ENCODE results near the gene NEDD4L. TPM values are rescaled to one million over a fixed set of nuclear protein-coding genes. Genes with fewer than 3 reads are reported as not detected.

NEDD4L gene
- polyA plus RNA-seq, 6 donors from 2014 or later: 3.2 to 5.8 (median 3.5) TPM

DNA sequence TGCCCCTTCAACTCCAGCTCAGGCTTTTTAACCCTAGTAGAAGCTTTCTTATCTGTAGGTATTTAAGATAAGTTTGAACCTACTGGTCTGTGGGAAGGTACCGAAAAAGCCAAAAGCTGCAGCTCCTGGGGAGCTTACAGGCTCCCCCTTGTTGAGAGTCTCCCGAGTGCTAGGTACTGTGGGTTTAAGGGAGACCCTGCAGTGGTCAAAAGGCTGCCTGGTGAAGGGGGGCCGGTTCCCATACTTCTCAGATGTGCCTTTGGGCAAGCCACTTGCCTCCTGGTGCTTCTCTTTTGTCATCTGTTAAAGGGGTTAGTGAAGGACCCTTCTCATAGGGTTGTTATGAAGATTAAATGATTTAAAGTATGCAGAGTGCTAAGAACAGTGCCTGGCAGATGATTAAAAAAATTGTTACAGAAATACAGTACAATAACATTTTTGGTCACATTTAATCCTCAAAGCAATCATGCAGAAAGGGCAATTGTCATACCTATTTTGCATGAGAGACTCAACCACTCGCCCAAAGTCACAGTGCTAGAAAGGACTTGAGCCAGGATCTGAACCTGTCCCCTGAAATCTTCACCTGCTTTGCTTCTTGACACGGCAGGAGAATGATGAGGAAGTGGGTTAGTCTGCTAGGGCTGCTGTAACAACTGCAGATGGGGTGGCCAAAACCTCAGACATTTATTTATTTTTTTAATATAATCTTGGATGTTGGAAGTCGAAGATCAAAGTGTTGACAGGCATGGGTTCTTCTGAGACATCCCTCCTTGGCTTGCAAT is 62.5 kb downstream of the NEDD4L start:
- Mint-ChIP-seq H3K4me1 (peaks cover 0 to 7% (median 7%) of the 10 kb centered on the region in 3 donors), H3K9me3 (no peaks in the 10 kb centered on the region), H3K36me3 (no peaks in the 10 kb centered on the region), H3K27ac (peak overlapping the region in 1 of 6 donors; percentile 3), H3K27me3 (peaks cover 0 to 8% (median 8%) of the 10 kb centered on the region in 3 donors), H3K4me3 (no peak overlapping the region)
- no peak for DNase-seq
- no peak for ATAC-seq (ENCODE audit: low read depth in 2 of 2)

- Mint-ChIP-seq H3K4me3 (no peak overlapping the region), H3K27me3 (peaks cover 0 to 8% (median 0%) of the 10 kb centered on the region in 3 donors), H3K4me1 (peaks cover 8 to 11% (median 11%) of the 10 kb centered on the region in 3 donors), H3K9me3 (no peaks in the 10 kb centered on the region), H3K36me3 (no peaks in the 10 kb centered on the region), H3K27ac (no peak overlapping the region)
- DNase-seq: no peak
- ATAC-seq (ENCODE audit: low read depth in 2 of 2): no peak
Observed at GRCh38 chr18:58109256-58109655, 65.2 kb downstream of the NEDD4L start.

DNA sequence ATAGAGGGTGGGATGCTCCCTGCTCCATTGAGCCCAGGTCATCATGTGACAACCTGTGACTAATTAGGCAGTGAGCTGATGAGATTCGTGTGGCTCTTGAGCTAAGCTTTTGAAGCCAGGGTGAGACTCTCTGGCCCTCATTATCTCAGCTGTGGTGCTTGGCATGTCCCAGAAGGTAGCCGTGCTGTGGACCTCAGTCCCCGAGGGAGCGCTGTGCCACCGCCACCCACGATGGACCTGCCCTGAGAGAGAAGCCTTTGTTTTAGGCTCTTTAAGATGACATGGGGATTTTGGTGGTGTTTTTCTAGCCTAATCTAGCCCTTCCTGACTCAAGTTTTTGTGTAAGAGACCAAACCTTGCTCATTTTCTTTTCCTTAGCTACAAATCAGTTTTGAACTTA is 66.4 kb downstream of the NEDD4L start:
- DNase-seq (no peak), ATAC-seq (ENCODE audit: low read depth in 2 of 2) (no peak)
- H3K27ac Mint-ChIP-seq: peak overlapping the region in 1 of 6 donors; percentile 25
- peaks cover 8 to 11% (median 11%) of the 10 kb centered on the region in 3 donors for H3K4me1 Mint-ChIP-seq
- no peaks in the 10 kb centered on the region for H3K9me3 Mint-ChIP-seq
- no peak overlapping the region for H3K4me3 Mint-ChIP-seq
- peaks cover 0 to 9% (median 0%) of the 10 kb centered on the region in 3 donors for H3K27me3 Mint-ChIP-seq
- H3K36me3 Mint-ChIP-seq: no peaks in the 10 kb centered on the region

GRCh38 chr18:58112174-58112573 is 68.1 kb downstream of the NEDD4L start:
- ATAC-seq (ENCODE audit: low read depth in 2 of 2) (no peak), DNase-seq (no peak)
- Mint-ChIP-seq H3K9me3 (no peaks in the 10 kb centered on the region), H3K27me3 (peaks cover 0 to 9% (median 0%) of the 10 kb centered on the region in 3 donors), H3K36me3 (no peaks in the 10 kb centered on the region), H3K4me3 (no peak overlapping the region), H3K4me1 (peaks cover 8 to 11% (median 11%) of the 10 kb centered on the region in 3 donors), H3K27ac (no peak overlapping the region)

- Mint-ChIP-seq H3K4me3 (no peak overlapping the region), H3K27ac (peak overlapping the region in 2 of 6 donors; percentile 50 to 70), H3K36me3 (no peaks in the 10 kb centered on the region), H3K4me1 (peaks cover 8 to 11% (median 11%) of the 10 kb centered on the region in 3 donors), H3K9me3 (no peaks in the 10 kb centered on the region), H3K27me3 (peaks cover 0 to 9% (median 0%) of the 10 kb centered on the region in 3 donors)
- ATAC-seq (ENCODE audit: low read depth in 2 of 2) (no peak), DNase-seq (no peak)
Observed at GRCh38 chr18:58113337-58113736, 69.3 kb downstream of the NEDD4L start.

- no peak overlapping the region for H3K27ac Mint-ChIP-seq
- peaks cover 0 to 9% (median 0%) of the 10 kb centered on the region in 3 donors for H3K27me3 Mint-ChIP-seq
- no peak for ATAC-seq (ENCODE audit: low read depth in 2 of 2)
- H3K36me3 Mint-ChIP-seq: no peaks in the 10 kb centered on the region
- H3K9me3 Mint-ChIP-seq: no peaks in the 10 kb centered on the region
- H3K4me1 Mint-ChIP-seq: peaks cover 8 to 11% (median 8%) of the 10 kb centered on the region in 3 donors
- DNase-seq: no peak
- H3K4me3 Mint-ChIP-seq: no peak overlapping the region
Observed at GRCh38 chr18:58114766-58115165, 70.7 kb downstream of the NEDD4L start.

DNA sequence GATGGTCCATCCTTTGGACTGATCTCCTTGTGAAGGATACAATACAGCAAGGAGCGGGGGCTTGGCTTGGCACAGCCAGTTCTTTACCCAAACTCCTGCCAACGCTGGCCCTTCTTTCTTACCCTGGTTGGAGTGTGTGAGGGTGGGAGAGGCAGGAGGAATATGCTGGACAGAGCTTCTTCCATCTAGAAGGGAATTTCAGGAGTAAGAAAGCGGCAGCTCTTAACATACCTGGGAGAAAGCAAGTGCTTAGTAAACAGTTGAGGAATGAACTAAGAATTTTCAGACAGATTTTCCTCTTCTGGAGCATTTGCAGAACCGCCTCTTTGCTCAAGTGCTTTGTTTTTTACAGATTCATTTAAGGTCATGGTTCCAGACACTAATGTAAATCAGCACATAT is 72.8 kb downstream of the NEDD4L start:
- H3K9me3 Mint-ChIP-seq: no peaks in the 10 kb centered on the region
- no peak overlapping the region for H3K4me3 Mint-ChIP-seq
- peaks cover 0 to 9% (median 0%) of the 10 kb centered on the region in 3 donors for H3K27me3 Mint-ChIP-seq
- H3K4me1 Mint-ChIP-seq: peaks cover 8 to 11% (median 8%) of the 10 kb centered on the region in 3 donors
- no peak overlapping the region for H3K27ac Mint-ChIP-seq
- DNase-seq: no peak
- no peaks in the 10 kb centered on the region for H3K36me3 Mint-ChIP-seq
- no peak for ATAC-seq (ENCODE audit: low read depth in 2 of 2)

- no peak for DNase-seq
- Mint-ChIP-seq H3K9me3 (no peaks in the 10 kb centered on the region), H3K27me3 (peaks cover 0 to 9% (median 0%) of the 10 kb centered on the region in 3 donors), H3K4me3 (no peak overlapping the region), H3K36me3 (no peaks in the 10 kb centered on the region), H3K27ac (peak overlapping the region in 2 of 6 donors; percentile 60 to 69), H3K4me1 (peaks cover 8 to 10% (median 8%) of the 10 kb centered on the region in 3 donors)
- ATAC-seq (ENCODE audit: low read depth in 2 of 2): no peak
Observed at GRCh38 chr18:58117786-58118403, 73.9 kb downstream of the NEDD4L start.

DNA sequence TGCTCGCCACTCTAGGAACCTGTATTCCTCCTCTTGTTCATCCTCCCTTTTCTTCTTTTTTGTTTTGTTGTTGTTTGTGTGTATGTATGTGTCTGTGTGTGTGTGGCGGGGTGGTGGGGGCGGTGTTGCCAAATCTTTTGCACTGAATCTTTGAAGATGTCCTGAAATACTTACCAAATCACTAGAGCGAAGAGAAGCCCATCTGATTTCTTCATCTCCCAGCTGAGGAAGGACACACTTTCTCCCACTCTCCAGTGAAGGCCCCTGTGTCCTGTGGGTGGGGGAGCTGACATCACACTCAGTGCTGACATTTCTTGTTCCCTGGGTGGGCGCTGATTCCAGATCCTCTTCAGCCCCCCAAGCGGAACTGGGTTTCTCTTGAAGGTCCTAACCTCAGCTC is 74.5 kb downstream of the NEDD4L start:
- DNase-seq (no peak), ATAC-seq (ENCODE audit: low read depth in 2 of 2) (no peak)
- no peaks in the 10 kb centered on the region for H3K36me3 Mint-ChIP-seq
- H3K27ac Mint-ChIP-seq: peak overlapping the region in 1 of 6 donors; percentile 60
- H3K4me3 Mint-ChIP-seq: no peak overlapping the region
- H3K27me3 Mint-ChIP-seq: peaks cover 0 to 9% (median 0%) of the 10 kb centered on the region in 3 donors
- H3K9me3 Mint-ChIP-seq: no peaks in the 10 kb centered on the region
- peaks cover 1 to 4% (median 3%) of the 10 kb centered on the region in 3 donors for H3K4me1 Mint-ChIP-seq

GRCh38 chr18:58119819-58120218 is 75.8 kb downstream of the NEDD4L start:
- Mint-ChIP-seq H3K27me3 (peaks cover 0 to 9% (median 6%) of the 10 kb centered on the region in 3 donors), H3K9me3 (no peaks in the 10 kb centered on the region), H3K4me3 (no peak overlapping the region), H3K4me1 (no peaks in the 10 kb centered on the region), H3K36me3 (no peaks in the 10 kb centered on the region), H3K27ac (peak overlapping the region in 1 of 6 donors; percentile 93)
- no peak for DNase-seq
- ATAC-seq (ENCODE audit: low read depth in 2 of 2): no peak

DNA sequence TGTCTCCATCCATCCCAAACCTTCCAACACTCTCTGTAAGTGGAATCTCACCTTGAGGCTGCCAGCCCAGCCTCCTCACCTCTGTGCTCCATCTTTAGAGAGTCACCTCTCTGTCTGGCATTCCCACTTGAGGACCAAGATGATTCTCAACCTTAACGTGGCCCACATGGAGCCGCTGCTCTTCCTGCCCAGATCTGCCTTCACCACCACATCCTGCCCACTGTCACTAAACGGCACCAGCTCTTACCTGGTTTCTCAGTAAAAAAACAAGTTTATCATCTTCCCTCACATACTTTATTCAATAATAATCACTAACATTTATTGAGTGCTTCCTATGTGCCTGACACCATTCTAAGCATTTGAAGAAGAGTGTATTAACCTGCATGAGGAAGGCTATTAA is 80.4 kb downstream of the NEDD4L start:
- Mint-ChIP-seq H3K27me3 (peaks cover 0 to 10% (median 0%) of the 10 kb centered on the region in 3 donors), H3K4me1 (no peaks in the 10 kb centered on the region), H3K36me3 (no peaks in the 10 kb centered on the region), H3K27ac (peak overlapping the region in 2 of 6 donors; percentile 28 to 36), H3K9me3 (peaks cover 0 to 2% (median 0%) of the 10 kb centered on the region in 7 donors), H3K4me3 (no peak overlapping the region)
- ATAC-seq (ENCODE audit: low read depth in 2 of 2) (no peak), DNase-seq (no peak)

GRCh38 chr18:58125183-58125582 is 81.2 kb downstream of the NEDD4L start:
- Mint-ChIP-seq H3K4me1 (no peaks in the 10 kb centered on the region), H3K4me3 (no peak overlapping the region), H3K27me3 (peaks cover 0 to 10% (median 0%) of the 10 kb centered on the region in 3 donors), H3K27ac (no peak overlapping the region), H3K36me3 (no peaks in the 10 kb centered on the region), H3K9me3 (peaks cover 0 to 2% (median 0%) of the 10 kb centered on the region in 7 donors)
- ATAC-seq (ENCODE audit: low read depth in 2 of 2) (no peak), DNase-seq (no peak)

DNA sequence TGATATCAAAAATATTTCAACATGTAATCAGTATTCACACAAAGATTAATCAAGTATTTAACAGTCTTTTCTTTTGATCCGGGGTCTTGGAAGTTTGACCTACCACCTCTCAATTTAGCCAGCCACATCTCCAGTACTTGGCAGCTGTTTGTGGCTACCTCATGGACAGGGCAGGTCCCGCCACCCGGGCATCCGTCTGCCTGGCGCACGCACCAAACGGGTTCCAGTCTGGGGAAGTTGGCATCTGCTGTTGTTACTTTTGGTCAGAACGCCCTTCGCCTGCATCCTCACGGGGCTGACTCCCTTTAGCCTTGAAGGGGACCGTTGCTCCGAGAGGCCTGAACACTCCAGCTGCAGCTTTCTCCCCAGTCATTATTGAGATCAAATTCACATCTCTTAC is 81.7 kb downstream of the NEDD4L start:
- H3K27me3 Mint-ChIP-seq: peaks cover 0 to 10% (median 0%) of the 10 kb centered on the region in 3 donors
- H3K4me1 Mint-ChIP-seq: no peaks in the 10 kb centered on the region
- no peaks in the 10 kb centered on the region for H3K36me3 Mint-ChIP-seq
- H3K27ac Mint-ChIP-seq: peak overlapping the region in 1 of 6 donors; percentile 73
- no peak for DNase-seq
- ATAC-seq (ENCODE audit: low read depth in 2 of 2): no peak
- no peak overlapping the region for H3K4me3 Mint-ChIP-seq
- peaks cover 0 to 2% (median 0%) of the 10 kb centered on the region in 7 donors for H3K9me3 Mint-ChIP-seq

Measured in naive B cell (primary cell).